NOMO-1 (cell line): ENCODE results near the gene ACBD3.
A peak's percentile ranks its signal among the peaks of the same experiment; 100 is the strongest.

Source experiments
- DNase-seq, 2 experiments: peaks; one replicate each; lab custom pipeline; 2025; ENCODE audit not compliant: unreplicated experiment in 2 of 2; lab: John Stamatoyannopoulos, UW

Gene ACBD3

DNA sequence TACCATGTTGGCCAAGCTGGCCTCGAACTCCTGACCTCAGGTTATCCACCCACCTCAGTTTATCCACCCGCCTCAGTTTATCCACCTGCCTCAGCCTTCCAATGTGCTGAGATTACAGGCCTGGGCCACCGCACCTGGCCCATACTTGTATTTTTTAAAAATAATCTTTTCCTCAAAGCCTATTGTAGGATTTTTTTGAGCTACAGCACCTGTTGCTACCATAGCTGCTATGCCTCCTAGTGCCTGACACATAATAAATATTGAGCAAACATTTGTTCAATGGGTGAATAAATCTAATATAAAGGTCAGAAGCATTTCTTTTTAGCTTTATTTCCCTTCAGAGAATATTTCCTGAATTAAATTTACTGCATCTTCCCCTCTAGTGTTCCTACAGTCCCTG, 15.7 kb upstream of the ACBD3 start:
- no peak for DNase-seq

DNA sequence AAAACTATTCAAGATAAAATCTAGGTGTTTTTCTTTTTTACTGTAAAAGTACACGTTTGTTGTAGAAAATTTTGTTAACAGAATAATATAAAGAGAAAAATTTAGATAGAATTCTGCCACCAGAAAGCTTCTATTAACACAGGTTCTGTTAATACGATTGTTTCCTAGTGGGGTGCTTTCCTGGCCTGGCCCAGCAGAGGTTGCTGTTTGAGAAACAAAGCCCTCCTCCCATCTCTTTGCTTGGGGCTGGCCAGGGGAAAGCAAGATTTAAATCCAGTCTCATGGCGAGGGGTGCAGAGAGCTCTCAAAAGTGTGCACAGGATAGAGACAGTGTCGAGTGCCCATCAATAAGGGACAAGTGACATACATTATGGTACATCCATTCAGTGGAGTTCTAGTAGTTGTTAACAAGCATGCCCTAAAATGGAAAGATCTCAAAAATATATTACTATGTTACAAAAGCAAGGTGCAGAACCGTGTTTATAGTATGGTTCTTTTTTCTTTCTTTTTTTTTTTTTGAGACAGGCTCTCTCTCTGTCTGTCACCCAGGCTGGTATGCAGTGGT, 14.6 kb upstream of the ACBD3 start:
- DNase-seq = no peak

GRCh38 chr1:226199971-226200370, 13.4 kb upstream of the ACBD3 start:
- no peak for DNase-seq

GRCh38 chr1:226195144-226195543, 8.6 kb upstream of the ACBD3 start:
- no peak for DNase-seq

DNA sequence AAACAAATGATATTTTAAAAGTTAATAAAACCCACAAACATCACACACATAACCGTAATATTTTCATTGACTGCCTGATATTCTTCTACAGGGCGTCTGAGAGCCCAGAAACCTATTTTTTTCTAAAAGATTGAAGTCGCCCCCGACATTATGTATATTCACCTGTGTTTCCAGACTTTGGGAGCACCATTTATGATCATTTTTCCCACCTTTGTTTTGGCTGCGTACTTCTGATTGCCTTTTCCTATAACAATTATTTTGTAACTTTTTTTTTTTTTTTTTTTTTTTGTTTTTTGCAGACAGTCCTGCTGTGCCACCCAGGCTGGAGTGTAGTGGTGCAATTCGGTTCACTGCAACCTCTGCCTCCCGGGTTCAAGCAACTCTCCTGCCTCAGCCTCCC, 839 bp upstream of the ACBD3 start:
- DNase-seq = no peak

DNA sequence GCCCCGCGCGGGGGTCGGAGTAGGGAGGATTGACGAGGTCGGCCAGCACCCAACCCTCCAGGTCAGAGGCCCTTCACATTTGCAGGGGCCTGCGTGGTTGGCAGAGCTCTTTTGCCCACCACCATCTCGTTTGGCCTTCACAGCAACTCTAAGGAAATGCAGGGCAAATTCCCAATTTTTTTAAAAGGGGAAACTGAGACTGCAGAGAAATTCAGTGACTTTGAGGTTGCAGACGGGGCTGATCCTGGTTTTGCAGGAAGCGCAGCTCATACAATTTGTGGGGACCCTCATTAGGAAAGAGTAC, 430 bp upstream of the ACBD3 start:
- no peak for DNase-seq

- DNase-seq = peak in 1 of 2 experiments; percentile 20
Observed at GRCh38 chr1:226185141-226186036, 1.2 kb downstream of the ACBD3 start.

DNA sequence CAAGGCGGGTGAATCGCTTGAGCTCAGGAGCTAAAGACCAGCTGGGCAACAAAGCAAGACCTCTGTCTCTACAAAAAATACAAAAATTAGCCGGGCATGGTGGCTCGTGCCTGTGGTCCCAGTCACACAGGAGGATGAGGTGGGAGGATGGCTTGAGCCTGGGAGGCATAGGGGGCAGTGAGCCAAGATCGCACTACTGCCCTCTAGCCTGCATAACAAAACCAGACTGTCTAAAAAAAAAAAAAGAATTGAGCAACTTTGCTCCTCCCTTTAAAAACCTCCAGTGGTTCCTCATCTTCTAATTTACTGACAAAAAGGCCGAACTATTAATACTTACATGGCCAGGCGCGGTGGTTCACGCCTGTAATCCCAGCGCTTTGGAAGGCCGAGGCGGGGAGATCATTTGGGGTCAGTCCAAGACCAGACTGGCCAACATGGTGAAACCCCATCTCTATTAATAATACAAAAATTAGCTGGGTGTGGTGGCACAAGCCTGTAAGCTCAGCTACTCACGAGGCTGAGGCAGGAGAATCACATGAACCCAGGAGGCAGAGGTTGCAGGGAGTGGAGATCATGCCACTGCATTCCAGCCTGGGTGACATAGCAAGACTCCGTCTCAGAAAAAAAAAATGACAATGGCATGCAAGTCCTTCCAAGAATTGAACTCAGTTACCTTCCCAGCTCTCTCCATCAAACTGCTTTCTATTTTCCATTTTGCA, 4.4 kb downstream of the ACBD3 start:
- DNase-seq = peak; percentile 78 to 82

DNA sequence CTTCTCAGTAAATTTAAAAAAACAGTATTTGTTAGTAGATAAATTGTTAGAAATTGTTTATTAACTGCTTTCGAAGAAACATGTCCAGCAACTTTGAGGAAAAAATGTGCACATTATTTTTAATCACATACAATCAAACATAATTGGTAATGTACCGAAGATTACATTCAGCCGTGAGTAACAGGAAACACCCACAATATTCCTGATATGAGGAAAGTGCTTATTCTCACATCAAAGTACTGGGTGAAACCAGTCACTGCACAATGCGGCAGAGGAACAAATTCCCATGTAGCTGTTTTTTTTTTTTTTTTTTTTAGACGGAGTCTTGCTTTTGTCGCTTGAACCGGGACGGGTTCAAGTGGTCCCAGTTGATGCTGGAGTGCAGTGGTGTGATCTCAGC, 9.7 kb downstream of the ACBD3 start:
- DNase-seq = no peak

GRCh38 chr1:226172589-226172988, 14.0 kb downstream of the ACBD3 start:
- no peak for DNase-seq

GRCh38 chr1:226166341-226166740, 20.2 kb downstream of the ACBD3 start:
- DNase-seq = no peak

- DNase-seq = no peak
Observed at GRCh38 chr1:226164154-226164553, 22.4 kb downstream of the ACBD3 start.

- no peak for DNase-seq
Observed at GRCh38 chr1:226162898-226163297, 23.6 kb downstream of the ACBD3 start.

DNA sequence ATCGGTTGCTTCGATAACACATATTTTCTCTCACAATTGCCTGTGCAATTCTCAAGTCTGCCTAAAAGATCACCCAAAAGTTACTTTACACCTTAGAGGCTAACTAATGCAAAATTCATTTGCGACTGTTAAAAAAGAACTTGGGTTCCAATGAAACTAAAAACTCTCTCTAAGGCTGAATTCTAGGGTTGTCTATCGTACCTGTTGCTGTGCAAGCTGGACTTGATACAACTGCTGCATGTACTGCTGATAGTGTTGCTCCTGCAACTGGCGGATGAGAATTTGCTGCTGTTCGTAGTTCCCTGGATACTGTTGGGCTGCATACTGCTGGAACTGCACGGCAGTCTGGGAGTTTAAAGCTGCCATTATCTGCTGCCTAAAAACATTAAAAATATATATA, 27.6 kb downstream of the ACBD3 start:
- DNase-seq = no peak

DNA sequence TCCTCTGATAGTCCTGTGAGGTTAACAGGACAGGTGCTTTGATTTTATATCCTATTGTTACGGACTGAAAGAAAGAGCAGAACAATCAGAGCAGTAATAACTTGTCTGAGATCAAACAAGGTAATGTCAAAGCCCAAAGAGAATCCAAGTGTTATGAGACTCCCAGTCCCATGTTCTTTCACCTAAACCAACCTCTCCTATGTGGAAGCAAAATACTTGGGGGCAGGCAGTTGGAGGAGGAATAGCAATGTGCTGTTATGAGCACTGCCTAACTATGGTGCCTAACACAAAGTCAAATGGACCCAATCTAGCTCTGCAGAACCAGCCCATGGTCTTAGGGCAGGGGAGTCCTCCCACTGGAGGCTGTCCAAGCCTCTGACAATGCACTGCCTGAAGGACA, 28.1 kb downstream of the ACBD3 start:
- no peak for DNase-seq

DNA sequence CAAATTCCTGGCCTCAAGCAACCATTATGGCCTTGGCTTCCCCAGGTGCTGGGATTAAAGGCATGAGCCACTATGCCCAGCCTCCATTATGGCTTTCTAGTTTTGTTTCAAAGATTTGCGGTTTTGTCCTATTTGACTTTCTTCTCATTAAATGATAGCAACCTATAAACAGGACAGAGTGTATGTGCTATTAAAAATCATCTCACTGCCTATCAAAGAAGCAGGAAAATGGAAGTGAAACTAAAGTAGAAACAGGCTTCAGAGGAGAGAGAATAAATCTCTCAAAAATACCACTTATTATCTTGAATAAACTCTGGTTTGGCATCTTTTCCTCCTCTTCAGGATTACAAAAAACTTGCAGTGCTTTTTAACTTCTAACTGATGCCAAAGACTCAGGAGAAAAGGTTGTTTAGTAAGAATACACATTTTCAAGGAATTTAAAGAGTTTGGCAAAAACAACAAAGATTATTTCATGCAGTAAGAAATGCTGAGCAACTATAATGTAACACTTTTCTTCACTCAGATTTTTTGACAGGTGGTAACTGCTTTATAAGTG, 28.7 kb downstream of the ACBD3 start:
- DNase-seq = peak in 1 of 2 experiments; percentile 48

GRCh38 chr1:226154593-226154992, 31.9 kb downstream of the ACBD3 start:
- no peak for DNase-seq

DNA sequence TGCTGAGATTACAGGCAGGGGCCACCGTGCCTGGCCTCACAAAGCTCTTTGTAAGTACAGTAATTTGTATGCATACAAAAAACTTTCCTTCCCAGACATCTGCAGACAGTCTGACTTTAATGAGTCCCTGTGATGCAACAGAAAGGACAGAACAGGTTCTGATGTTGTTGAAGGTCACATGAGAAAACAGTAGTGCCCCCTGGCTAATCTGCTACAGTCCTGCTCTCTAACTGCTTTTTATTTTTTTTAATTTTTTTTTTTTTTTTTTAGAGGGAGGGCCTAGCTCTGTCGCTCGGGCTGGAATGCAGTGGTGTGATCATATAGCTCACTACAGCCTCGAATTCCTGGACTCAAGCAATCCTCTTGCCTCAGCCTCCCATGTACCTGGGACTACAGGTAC, 36.7 kb downstream of the ACBD3 start:
- DNase-seq = no peak

- DNase-seq = no peak
Observed at GRCh38 chr1:226148121-226148648, 38.4 kb downstream of the ACBD3 start.

- DNase-seq = no peak
Observed at GRCh38 chr1:226144045-226144444, 42.5 kb downstream of the ACBD3 start.

DNA sequence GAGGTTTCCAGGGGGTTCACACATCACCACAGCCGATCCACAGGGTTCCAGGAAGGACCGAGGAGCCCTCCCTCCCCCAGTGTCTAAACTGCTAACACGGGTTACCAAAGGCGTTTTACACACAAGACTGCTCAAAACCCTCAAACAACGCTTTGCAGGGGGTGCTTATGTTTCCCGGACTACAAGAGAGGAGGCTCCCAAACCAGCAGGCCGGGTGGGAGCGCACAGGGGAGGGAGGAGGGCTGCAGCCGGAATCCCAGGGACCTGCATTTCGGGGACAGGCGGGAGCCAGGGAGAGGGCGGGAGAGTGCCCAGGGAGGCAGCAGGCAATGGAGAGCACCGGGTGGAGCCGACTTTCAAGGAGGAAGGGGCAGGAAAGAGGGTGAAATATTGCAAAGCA, 50.8 kb downstream of the ACBD3 start:
- no peak for DNase-seq
